Measurements from ENCODE around the gene PRTFDC1. TPM values are rescaled to one million over a fixed set of nuclear protein-coding genes. Genes with fewer than 3 reads are reported as not detected.

PRTFDC1 gene
- total RNA-seq, 1 experiment from 2014 or later: 22.7 TPM

GRCh38 chr10:24862589-24862988, 89.8 kb downstream of the PRTFDC1 start:
- intact Hi-C loops (cut with micrococcal nuclease; ENCODE audit: unreplicated experiment): no loop called here

GRCh38 chr10:24858288-24859270, 93.8 kb downstream of the PRTFDC1 start:
- no peak overlapping the region for H3K4me3 Mint-ChIP-seq (ENCODE audit: low read depth, unreplicated experiment)
- intact Hi-C loops (cut with micrococcal nuclease; ENCODE audit: unreplicated experiment): no loop called here
- DNase-seq: no peak

More at GRCh38 chr10:24862589-24862988, 89.8 kb downstream of the PRTFDC1 start:
- Mint-ChIP-seq H3K4me3 (ENCODE audit: low read depth, unreplicated experiment) (no peak overlapping the region), H3K27ac (ENCODE audit: unreplicated experiment) (no peak overlapping the region), H3K4me1 (ENCODE audit: low read depth, unreplicated experiment) (peaks cover 24% of the 10 kb centered on the region), H3K9me3 (ENCODE audit: low read depth, unreplicated experiment) (no peaks in the 10 kb centered on the region), H3K27me3 (ENCODE audit: unreplicated experiment) (no peaks in the 10 kb centered on the region), H3K36me3 (ENCODE audit: insufficient read depth, unreplicated experiment) (no peaks in the 10 kb centered on the region)
- no peak for TF ChIP-seq CTCF (IDR thresholded peaks at IDR 0.05; ENCODE audit: unreplicated experiment)
- CTCF ChIA-PET: interaction anchor here (0.6 kb wide), 1 partner anchor 1808 kb away, joined by 3 read pairs; no protein-coding TSS in a partner anchor
- DNase-seq: no peak
- no TSS peak for BruUV-seq (replicated peaks)

GRCh38 chr10:24857031-24857725, 95.2 kb downstream of the PRTFDC1 start:
- CTCF ChIA-PET: interaction anchor here (0.8 kb wide), 1 partner anchor 29 kb away, joined by 3 read pairs; no protein-coding TSS in a partner anchor

More at GRCh38 chr10:24858288-24859270, 93.8 kb downstream of the PRTFDC1 start:
- H3K36me3 Mint-ChIP-seq (ENCODE audit: insufficient read depth, unreplicated experiment): no peaks in the 10 kb centered on the region
- CTCF ChIA-PET: interaction anchor here (0.6 kb wide), 1 partner anchor 1126 kb away, joined by 6 read pairs; no protein-coding TSS in a partner anchor
- no peak overlapping the region for H3K27ac Mint-ChIP-seq (ENCODE audit: unreplicated experiment)
- no peak for TF ChIP-seq CTCF (IDR thresholded peaks at IDR 0.05; ENCODE audit: unreplicated experiment)
- H3K9me3 Mint-ChIP-seq (ENCODE audit: low read depth, unreplicated experiment): no peaks in the 10 kb centered on the region
- H3K4me1 Mint-ChIP-seq (ENCODE audit: low read depth, unreplicated experiment): no peaks in the 10 kb centered on the region
- H3K27me3 Mint-ChIP-seq (ENCODE audit: unreplicated experiment): no peaks in the 10 kb centered on the region
- BruUV-seq (replicated peaks): no TSS peak

More at GRCh38 chr10:24857031-24857725, 95.2 kb downstream of the PRTFDC1 start:
- no peaks in the 10 kb centered on the region for H3K27me3 Mint-ChIP-seq (ENCODE audit: unreplicated experiment)
- no peak overlapping the region for H3K27ac Mint-ChIP-seq (ENCODE audit: unreplicated experiment)
- BruUV-seq (replicated peaks): no TSS peak
- no peaks in the 10 kb centered on the region for H3K36me3 Mint-ChIP-seq (ENCODE audit: insufficient read depth, unreplicated experiment)
- no peak for DNase-seq
- H3K4me3 Mint-ChIP-seq (ENCODE audit: low read depth, unreplicated experiment): no peak overlapping the region
- no peaks in the 10 kb centered on the region for H3K9me3 Mint-ChIP-seq (ENCODE audit: low read depth, unreplicated experiment)
- TF ChIP-seq CTCF (IDR thresholded peaks at IDR 0.05; ENCODE audit: unreplicated experiment): no peak
- intact Hi-C loops (cut with micrococcal nuclease; ENCODE audit: unreplicated experiment): no loop called here
- no peaks in the 10 kb centered on the region for H3K4me1 Mint-ChIP-seq (ENCODE audit: low read depth, unreplicated experiment)
